Measurements from ENCODE around the gene MBIP.
"Not testable (repeated sequence)": the region's sequence is repeated elsewhere in the genome, so short reads cannot be mapped to it uniquely, and the experiment has no call there.

The MBIP gene

GRCh38 chr14:36320200-36320896, at the start of gene MBIP:
TSS of gene MBIP (minus strand) at chr14:36320637. CDS start at chr14:36320588, 49 bp downstream.
- DNase-seq, result peak; percentile 97

DNA sequence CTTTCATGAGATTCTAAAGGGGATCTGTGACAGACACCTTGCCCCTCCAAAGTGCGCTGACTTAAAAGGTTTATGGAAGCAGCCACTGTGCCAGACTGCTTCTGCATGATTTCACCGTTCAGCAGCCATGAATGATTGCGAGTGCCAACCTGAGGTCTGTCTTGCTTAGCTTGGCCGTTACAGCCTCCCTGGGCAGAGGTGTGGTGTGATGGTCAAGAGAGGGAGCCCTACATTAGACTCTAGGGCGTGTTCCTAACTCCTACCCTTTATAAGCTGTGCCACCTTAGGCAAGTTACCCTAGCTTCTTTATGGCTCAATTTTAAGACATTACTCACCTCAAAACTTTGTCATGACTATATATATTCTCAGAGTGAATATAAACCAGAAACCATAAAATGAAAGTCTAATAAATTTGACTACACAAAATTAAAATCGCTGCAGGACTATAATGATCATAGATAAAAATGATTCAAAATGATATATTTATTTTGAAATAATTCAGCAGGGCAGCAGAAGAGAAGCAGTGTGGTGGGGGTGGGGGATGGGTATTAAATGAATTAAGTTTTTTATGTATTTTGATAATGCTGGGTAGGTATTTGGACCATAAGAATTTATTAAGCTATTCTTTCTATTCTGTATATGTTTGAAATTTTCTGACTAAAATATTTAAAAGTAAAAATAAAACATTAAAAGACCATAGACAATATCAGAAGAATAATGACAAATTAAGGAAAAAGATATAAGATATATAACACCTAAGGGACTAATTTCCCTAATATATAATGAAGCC, 47.7 kb upstream of the MBIP start:
- DNase-seq, result no peak

DNA sequence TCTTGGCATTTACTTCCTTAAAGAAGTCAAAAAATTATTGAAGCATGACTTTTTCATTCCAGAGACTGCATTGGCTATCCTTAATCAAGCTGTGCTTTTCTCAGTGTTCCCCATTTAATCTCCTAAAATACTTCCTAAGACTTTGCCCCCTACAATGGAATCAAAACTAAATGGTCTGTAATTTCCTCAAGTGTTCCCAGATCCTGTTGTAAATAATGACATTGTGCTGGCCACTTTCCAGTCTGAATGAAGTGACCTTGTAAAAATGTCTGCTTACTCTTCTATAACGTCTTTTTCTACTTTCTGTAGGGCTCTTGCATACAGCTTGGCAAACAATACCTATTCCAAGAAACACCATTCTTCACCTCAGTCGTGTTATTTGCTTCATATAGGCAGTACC, 45.3 kb upstream of the MBIP start:
- DNase-seq, result no peak

DNA sequence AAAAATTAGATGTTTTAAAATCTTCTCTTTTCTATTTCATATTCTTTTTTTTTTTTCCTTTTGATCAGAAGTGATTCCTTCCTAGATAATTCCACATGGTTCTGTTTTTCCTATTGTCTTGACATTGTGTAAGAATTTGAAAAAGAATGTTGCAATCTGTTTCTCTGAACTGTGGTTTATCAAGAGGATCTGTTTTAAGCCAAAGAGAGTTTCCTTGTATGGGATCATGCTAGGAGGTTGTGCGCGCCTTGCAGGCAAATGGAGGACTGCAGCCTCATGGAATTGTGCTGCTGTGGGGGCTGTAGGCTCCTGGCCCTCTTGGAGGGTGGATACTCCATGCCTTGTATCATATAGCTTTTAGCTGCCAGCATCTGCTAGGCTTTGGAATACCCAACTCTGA, 43.3 kb upstream of the MBIP start:
- DNase-seq, result no peak

- DNase-seq, result no peak
These were observed 42.2 kb upstream of the MBIP start for GRCh38 chr14:36362648-36363047.

DNA sequence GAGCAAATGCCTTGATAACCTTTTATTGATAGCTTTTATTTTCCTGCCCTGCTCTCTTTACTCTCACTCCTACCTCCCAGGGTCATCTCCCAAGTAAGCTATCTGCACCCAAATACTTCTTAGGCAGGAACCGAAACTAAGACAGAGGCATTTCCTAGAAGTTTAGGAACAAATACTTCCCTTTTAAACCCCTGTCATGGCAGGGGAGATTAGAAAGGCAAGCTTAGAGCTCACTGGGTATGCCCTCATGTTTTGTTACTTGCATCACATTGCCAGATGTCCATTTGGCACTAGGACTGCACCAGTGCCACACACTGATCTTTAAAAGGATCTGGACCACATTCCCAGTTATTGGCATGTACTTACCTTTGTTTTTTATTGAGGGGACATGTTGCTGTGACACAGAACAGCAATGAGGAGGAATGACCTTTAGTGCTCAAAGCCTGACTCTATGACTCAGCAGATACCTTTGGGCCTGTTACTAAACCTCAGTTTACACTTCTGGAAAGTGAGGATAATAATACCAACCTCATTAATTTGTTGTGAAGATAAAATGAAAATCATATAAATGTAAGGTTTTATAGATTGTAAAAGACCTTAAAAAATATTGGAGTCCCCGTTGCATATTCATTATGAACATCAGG, 40.9 kb upstream of the MBIP start:
- DNase-seq, result no peak

- no peak for DNase-seq
These were observed 36.4 kb upstream of the MBIP start for GRCh38 chr14:36356862-36357261.

DNA sequence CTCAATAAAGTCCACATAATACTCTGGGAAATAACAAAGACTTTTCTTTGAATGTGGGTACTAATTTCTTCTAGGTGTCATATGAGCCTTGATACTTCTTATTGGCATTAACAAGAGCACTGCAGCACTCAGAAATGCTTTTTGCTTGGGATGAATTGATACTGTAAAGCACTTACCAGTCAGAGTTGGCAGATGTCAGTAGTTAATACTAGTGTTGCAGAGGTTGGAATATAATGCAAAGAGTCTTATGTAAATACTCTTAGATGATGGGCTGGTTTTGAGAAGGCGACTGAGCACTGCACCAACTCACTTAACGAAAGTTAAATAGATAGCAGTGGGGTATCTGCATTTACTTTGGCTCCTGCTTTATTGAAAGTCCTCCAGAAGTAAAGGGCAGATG, 25.6 kb upstream of the MBIP start:
- no peak for DNase-seq

DNA sequence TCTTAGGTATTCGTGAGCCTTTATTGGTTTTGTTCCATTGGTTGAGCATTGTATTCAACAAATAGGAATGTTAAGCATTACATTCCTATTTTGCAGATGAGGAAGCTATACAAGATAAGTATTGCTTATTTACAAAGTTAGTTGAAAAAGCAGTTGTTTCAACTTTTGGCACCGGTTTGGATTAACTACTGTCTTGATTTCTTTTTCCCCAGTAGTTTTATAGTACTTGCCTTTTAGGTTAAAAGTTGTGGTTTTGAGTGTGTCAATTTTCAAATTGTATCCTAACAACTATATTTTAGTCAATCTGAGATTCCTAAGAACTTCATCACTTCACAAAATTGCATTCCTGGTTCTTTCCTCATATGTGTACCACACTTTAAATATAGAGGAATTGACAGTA, 23.8 kb upstream of the MBIP start:
- DNase-seq, result no peak

DNA sequence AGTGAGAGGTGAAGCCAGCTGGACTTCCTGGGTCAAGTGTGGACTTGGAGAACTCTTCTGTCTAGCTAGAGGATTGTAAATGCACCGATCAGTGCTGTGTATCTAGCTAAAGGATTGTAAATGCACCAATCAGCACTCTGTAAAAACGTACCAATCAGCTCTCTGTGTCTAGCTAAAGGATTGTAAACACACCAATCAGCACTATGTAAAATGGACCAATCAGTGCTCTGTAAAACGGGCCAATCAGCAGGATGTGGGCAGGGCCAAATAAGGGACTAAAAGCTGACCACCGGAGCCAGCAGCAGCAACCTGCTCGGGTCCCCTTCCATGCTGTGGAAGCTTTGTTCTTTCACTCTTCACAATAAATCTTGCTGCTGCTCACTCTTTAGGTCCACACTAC, 21.4 kb upstream of the MBIP start:
- not testable (repeated sequence) for DNase-seq

DNA sequence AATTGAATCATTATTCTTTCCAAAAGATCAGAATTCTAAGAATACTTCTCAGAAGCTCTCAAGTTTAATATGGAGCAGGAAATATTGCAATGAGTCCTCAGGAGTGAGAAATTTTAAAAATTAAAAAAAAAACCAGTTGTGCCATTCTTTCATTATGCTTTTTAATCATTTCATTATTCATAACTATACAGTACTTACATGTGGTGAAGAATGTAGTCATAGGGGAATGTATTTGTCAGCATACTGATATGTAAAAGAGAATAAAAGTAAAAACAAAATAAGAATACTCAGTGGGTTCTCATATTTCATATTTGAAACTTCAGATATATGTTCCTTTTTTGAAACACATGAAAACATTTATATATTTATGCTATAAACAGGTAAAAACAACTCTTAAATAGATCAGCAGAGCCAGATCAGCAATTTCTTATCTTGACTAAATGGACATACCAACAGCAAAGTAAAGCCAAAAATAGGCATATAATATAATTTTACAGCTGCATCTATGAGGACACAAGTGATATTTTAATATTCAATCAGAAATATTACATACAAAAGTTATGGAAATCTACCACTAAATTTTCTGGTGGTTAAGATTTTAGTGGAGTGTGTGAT, 19.9 kb upstream of the MBIP start:
- DNase-seq, result no peak

DNA sequence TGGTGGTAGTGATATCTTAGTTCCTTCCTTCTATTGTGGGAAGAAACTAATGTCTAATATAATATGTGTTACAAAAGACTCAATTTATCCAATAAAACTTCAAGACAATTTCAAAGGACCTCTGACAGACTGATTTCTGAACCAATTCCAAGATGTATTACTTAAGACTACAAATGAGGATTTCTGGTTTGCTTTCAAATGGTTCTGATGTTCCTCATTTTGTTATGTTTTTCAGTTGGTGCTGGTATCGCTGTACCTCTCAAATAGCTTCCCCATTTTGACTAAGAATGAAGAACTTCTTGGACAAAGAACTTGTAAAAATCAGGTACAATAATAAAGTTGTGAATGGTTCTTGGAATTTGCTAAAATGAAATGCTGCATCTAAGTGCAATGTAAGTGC, 19.4 kb upstream of the MBIP start:
- DNase-seq, result no peak

DNA sequence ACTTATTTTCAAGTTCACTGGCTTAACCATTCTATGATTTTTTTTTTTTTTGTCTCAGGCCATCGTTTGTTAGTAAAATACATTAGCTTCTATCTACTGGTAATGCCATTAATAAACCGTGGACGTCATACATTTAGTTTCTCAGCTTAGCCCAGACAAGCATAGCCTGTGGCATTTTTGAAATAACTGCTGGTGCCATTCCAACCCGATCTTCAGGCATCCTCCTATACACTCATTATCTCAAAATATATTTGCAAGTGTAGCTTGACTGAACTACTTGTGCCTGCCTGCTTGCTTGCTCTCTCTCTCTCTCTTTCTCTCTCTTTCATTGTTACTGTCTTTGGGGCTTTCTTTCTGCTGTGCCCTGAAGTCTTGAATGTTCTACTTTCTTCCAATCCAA, 12.7 kb upstream of the MBIP start:
- DNase-seq, result no peak

DNA sequence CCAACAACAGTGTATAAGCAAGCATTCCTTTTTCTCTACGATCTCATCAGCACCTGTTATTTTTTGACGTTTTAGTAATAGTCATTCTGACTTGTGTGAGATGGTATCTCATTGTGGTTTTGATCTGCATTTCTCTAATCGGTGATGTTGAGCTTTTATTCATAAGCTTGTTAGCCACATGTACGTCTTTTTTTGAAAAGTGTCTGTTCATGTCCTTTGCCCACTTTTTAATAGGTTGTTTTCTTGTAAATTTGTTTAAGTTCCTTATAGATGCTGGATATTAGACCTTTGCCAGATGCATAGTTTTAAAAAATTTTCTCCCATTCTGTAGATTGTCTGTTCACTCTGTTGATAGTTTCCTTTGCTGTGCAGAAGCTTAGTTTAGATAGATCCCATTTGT, 7.1 kb upstream of the MBIP start:
- not testable (repeated sequence) for DNase-seq

- DNase-seq, result no peak
These were observed 5.4 kb upstream of the MBIP start for GRCh38 chr14:36325853-36326252.

DNA sequence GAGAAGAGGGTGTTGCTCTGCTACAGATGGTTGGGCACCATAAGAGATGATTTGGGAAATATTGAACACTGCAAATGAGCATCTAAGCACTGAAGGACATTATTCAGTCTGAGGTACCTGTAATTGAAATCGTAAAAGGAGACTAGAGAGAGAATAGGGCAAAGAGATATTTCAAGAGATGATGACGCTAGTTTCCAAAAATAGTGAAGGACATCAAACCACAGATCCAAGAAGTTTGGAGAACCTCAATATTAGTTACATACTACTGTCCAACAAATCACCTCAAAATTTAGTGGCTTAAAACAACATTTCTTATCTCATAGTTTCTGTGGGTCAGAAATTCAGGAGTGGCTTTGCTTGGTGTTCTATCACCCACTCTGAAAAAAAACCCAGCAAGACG, 4.5 kb upstream of the MBIP start:
- DNase-seq, result no peak

DNA sequence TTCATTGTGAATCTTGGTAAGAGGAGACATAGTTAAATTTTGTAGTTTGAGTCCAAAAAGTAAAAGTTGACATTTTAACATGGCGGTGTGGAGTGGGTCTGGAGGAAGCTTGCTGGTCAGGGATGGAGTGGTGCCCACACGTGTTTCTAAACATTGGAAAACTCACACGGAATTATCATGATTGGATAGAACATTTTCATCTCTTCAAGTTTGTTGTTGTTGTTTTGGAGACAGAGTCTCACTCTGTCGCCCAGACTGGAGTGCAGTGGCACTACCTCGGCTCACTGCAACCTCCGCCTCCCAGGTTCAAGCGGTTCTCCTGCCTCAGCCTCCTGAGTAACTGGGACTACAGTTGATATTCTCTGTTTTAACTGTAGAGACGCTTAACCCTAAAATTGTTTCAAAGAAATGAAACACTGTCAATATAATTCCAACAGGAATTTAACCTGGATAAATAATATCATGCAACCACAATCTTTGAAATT, 502 bp upstream of the MBIP start:
- DNase-seq, result no peak

DNA sequence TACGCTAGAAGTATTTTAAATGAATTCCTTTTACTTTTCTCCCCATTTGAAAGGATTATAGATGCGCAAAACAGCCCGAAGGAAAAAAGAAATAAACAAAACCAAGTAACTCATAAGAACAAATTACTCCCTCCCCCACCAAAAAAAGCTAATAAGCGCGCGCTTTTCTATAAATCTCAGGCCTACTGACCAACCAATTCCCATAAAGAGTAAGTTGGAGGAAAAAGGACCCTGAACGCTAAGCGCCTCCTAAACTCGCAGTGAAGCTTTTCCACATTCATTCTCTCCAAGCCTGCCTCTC, 588 bp downstream of the MBIP start:
- no peak for DNase-seq

DNA sequence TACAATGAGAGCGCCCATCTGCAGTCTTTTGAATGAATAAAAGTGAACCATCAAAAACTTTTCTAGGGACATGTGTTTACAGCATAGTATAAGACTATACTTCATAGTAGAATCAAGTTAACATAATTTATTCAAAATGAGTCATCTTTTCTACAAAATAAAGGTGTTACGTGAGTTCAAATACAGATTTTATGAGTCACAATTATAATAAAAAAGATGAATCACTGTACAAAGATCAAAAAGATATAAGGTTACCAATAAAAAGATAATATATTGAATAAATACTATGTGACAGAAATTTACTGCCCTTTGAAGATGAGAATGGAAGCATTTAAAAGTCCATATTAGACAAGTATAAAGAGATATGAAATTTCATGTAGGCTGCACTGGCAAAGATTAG, 2.8 kb downstream of the MBIP start:
- no peak for DNase-seq

GRCh38 chr14:36316131-36316530, 4.3 kb downstream of the MBIP start:
- DNase-seq, result no peak

GRCh38 chr14:36315159-36315853, 5.1 kb downstream of the MBIP start:
- DNase-seq, result no peak

GRCh38 chr14:36313898-36314297, 6.5 kb downstream of the MBIP start:
- no peak for DNase-seq

DNA sequence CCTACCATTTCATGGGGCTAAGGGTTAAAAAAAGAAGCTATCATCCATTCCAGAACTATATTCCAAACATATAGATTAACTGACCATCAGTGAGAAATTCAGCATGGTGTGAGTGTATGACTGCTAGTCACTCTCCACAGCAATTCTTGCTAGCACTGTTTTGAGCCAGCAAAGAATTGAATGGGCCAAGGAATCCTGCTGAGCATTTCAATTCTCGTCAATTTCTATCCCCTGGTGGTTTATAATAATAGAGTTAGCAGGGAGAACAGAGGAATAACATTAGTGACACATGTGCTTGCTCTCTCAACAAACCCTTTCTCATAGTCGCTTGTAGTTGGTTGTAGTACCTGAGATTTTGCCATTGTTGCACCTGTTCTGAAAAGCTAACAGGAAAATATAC, 7.2 kb downstream of the MBIP start:
- DNase-seq, result no peak

Measured in fibroblast of skin of right quadriceps (primary cell).